ENCODE measurements around the gene OPALIN.

The OPALIN gene

DNA sequence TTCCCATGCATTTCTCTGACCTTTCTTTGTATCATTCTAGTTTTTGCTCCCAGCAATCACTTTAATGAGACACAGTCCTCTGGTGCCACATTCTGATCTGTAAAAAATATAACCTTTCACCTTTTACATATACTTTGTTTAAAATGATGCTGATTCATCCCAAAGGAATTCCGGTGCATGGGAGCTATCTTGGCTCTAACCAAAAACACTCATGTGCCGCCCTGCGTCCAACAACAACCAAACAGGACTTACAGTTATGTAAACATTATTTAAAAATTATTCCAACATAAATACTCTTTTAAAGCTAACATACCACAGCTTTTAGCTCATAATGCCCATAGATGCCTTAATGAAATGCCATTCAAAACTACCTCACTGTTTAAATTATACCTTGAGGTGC is 7.7 kb upstream of the OPALIN start:
- Histone ChIP-seq H3K4me2 (ENCODE audit: low read depth, low read length, poor library complexity, severe bottlenecking) (no peak overlapping the region), H3K9ac (ENCODE audit: low read depth, low read length, poor library complexity, severe bottlenecking) (no peak overlapping the region), H2AFZ (ENCODE audit: low read length) (no peak overlapping the region), H3K9me3 (ENCODE audit: insufficient read depth, low read depth, low read length) (no peaks in the 10 kb centered on the region), H3K27me3 (ENCODE audit: insufficient read depth, low read length, poor library complexity, severe bottlenecking) (no peaks in the 10 kb centered on the region), H3F3A (ENCODE audit: low read depth) (no peaks in the 10 kb centered on the region), H3K4me1 (ENCODE audit: insufficient read depth, low read length, poor library complexity, severe bottlenecking) (no peaks in the 10 kb centered on the region), H4K20me1 (ENCODE audit: insufficient read depth, low read length, poor library complexity, severe bottlenecking) (no peaks in the 10 kb centered on the region), H3K4me3 (ENCODE audit: low read length, poor library complexity, severe bottlenecking) (no peak overlapping the region), H3K36me3 (ENCODE audit: insufficient read depth, low read length) (no peaks in the 10 kb centered on the region), H3K79me2 (ENCODE audit: insufficient read depth, low read length) (no peaks in the 10 kb centered on the region), H3K9me2 (replicated peaks; ENCODE audit: low read depth, low read length) (no peaks in the 10 kb centered on the region)
- TF ChIP-seq, protein P1, sequence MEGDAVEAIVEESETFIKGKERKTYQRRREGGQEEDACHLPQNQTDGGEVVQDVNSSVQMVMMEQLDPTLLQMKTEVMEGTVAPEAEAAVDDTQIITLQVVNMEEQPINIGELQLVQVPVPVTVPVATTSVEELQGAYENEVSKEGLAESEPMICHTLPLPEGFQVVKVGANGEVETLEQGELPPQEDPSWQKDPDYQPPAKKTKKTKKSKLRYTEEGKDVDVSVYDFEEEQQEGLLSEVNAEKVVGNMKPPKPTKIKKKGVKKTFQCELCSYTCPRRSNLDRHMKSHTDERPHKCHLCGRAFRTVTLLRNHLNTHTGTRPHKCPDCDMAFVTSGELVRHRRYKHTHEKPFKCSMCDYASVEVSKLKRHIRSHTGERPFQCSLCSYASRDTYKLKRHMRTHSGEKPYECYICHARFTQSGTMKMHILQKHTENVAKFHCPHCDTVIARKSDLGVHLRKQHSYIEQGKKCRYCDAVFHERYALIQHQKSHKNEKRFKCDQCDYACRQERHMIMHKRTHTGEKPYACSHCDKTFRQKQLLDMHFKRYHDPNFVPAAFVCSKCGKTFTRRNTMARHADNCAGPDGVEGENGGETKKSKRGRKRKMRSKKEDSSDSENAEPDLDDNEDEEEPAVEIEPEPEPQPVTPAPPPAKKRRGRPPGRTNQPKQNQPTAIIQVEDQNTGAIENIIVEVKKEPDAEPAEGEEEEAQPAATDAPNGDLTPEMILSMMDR (conservative IDR thresholded peaks at IDR 0.05; ENCODE audit: low read length), result no peak
- TF ChIP-seq EZH2phosphoT487 (IDR thresholded peaks at IDR 0.05; ENCODE audit: borderline replicate concordance), result no peak

DNA sequence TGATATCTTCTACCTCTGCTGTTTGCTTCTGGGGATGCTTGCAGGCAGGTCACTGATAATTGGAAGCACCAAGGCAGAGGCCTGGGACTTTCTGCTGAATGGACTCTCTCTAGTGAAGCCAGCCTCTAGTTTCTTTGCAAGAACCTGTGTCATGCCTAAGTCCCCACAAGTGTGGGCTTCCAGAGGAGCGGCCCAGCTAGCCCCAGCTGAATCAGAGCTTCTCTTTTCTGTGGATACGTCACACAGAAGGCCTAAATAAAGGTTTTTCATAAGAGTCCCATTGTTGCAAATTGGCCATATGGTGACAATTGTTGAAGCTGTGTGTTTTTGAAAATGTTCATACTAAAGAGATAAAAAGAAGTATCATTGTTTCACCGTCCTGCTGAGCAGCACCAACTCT is 6.8 kb upstream of the OPALIN start:
- H4K20me1 ChIP-seq (ENCODE audit: insufficient read depth, low read length, poor library complexity, severe bottlenecking), result no peaks in the 10 kb centered on the region
- H3K9me2 ChIP-seq (replicated peaks; ENCODE audit: low read depth, low read length), result no peaks in the 10 kb centered on the region
- H3K27me3 ChIP-seq (ENCODE audit: insufficient read depth, low read length, poor library complexity, severe bottlenecking), result no peaks in the 10 kb centered on the region
- no peak overlapping the region for H3K4me3 ChIP-seq (ENCODE audit: low read length, poor library complexity, severe bottlenecking)
- H3F3A ChIP-seq (ENCODE audit: low read depth), result no peaks in the 10 kb centered on the region
- H3K4me1 ChIP-seq (ENCODE audit: insufficient read depth, low read length, poor library complexity, severe bottlenecking), result no peaks in the 10 kb centered on the region
- no peak overlapping the region for H3K4me2 ChIP-seq (ENCODE audit: low read depth, low read length, poor library complexity, severe bottlenecking)
- no peak overlapping the region for H3K9ac ChIP-seq (ENCODE audit: low read depth, low read length, poor library complexity, severe bottlenecking)
- H3K79me2 ChIP-seq (ENCODE audit: insufficient read depth, low read length), result no peaks in the 10 kb centered on the region
- H2AFZ ChIP-seq (ENCODE audit: low read length), result no peak overlapping the region
- no peaks in the 10 kb centered on the region for H3K9me3 ChIP-seq (ENCODE audit: insufficient read depth, low read depth, low read length)
- TF ChIP-seq, protein P1 (conservative IDR thresholded peaks at IDR 0.05; ENCODE audit: low read length), result no peak
- no peak for TF ChIP-seq EZH2phosphoT487 (IDR thresholded peaks at IDR 0.05; ENCODE audit: borderline replicate concordance)
- H3K36me3 ChIP-seq (ENCODE audit: insufficient read depth, low read length), result no peaks in the 10 kb centered on the region

DNA sequence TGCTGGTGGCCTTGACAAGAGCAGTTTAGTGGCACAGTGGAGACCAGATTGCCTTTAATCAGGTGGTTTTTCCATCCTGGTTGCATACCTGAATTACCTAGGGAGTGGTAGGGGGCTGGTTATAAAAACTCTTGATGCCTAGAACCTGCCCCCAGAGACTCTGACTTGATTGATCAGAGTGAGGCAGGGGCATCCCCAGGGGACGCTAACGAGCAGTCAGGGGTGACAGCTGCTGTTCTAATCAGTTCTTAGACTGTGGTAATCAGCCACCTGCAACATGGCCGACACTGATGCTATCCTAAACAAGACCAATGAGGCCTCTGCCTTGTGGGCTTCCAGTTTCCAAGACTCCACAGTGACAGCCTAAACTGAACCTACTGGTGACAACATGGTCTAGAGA is 2.0 kb upstream of the OPALIN start:
- TF ChIP-seq, protein P1 (conservative IDR thresholded peaks at IDR 0.05; ENCODE audit: low read length), result no peak
- H3K9me2 ChIP-seq (replicated peaks; ENCODE audit: low read depth, low read length), result no peaks in the 10 kb centered on the region
- H3K36me3 ChIP-seq (ENCODE audit: insufficient read depth, low read length), result no peaks in the 10 kb centered on the region
- H3K4me1 ChIP-seq (ENCODE audit: insufficient read depth, low read length, poor library complexity, severe bottlenecking), result no peaks in the 10 kb centered on the region
- H3K79me2 ChIP-seq (ENCODE audit: insufficient read depth, low read length), result no peaks in the 10 kb centered on the region
- no peak overlapping the region for H3K4me2 ChIP-seq (ENCODE audit: low read depth, low read length, poor library complexity, severe bottlenecking)
- no peak overlapping the region for H3K4me3 ChIP-seq (ENCODE audit: low read length, poor library complexity, severe bottlenecking)
- H3K9me3 ChIP-seq (ENCODE audit: insufficient read depth, low read depth, low read length), result no peaks in the 10 kb centered on the region
- no peaks in the 10 kb centered on the region for H3K27me3 ChIP-seq (ENCODE audit: insufficient read depth, low read length, poor library complexity, severe bottlenecking)
- H3F3A ChIP-seq (ENCODE audit: low read depth), result no peaks in the 10 kb centered on the region
- H4K20me1 ChIP-seq (ENCODE audit: insufficient read depth, low read length, poor library complexity, severe bottlenecking), result no peaks in the 10 kb centered on the region
- no peak overlapping the region for H3K9ac ChIP-seq (ENCODE audit: low read depth, low read length, poor library complexity, severe bottlenecking)
- no peak overlapping the region for H2AFZ ChIP-seq (ENCODE audit: low read length)
